Vagina (tissue), 2 donors: ENCODE results near the gene CLDN7.

Source experiments
- POLR2AphosphoS5 ChIP-seq, 2 donors: sonication (generic); formaldehyde crosslinking; IDR thresholded peaks; one replicate each; pipeline ENCODE4 v1.9.0; 2017; ENCODE audit warnings: antibody characterized with exemption in 2 of 2, mild to moderate bottlenecking in 2 of 2, low read depth in 1 of 2; ENCODE audit not compliant: insufficient read depth in 1 of 2
- TF ChIP-seq, protein P1 (sequence below), 3 experiments: fragments of 450-650 bp in 2 of 3; fragments of 200-600 bp in 1 of 3; sonication (generic) in 1 of 3; IDR thresholded peaks; one replicate each; pipeline ENCODE4 v1.5.1; 2017 to 2019; ENCODE audit warnings: antibody characterized with exemption in 3 of 3, mild to moderate bottlenecking in 2 of 3, moderate library complexity in 2 of 3

DNA sequence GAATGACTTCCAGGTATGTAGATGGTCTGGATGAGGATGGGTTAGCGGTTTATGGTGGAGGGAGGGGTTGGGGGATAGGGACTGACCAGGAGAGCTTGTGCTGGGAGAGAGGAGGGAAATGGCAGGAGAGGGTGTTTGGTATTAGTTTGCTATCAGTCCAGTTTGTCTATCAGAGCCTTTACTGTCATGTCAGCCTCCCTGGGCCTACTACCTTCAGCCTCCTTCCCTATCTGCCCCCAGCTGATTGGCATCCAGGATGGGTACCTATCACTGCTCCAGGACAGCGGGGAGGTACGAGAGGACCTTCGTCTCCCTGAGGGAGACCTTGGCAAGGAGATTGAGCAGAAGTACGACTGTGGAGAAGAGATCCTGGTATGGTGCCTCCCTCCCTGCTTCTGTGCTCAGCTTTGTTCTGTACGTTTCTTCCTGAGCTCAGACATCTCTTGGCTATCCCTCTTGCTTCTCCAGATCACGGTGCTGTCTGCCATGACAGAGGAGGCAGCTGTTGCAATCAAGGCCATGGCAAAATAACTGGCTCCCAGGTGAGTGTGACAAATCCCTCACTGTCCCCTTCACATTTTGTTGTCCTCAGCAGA is 48.9 kb upstream of the CLDN7 start:
- TF ChIP-seq, protein P1, sequence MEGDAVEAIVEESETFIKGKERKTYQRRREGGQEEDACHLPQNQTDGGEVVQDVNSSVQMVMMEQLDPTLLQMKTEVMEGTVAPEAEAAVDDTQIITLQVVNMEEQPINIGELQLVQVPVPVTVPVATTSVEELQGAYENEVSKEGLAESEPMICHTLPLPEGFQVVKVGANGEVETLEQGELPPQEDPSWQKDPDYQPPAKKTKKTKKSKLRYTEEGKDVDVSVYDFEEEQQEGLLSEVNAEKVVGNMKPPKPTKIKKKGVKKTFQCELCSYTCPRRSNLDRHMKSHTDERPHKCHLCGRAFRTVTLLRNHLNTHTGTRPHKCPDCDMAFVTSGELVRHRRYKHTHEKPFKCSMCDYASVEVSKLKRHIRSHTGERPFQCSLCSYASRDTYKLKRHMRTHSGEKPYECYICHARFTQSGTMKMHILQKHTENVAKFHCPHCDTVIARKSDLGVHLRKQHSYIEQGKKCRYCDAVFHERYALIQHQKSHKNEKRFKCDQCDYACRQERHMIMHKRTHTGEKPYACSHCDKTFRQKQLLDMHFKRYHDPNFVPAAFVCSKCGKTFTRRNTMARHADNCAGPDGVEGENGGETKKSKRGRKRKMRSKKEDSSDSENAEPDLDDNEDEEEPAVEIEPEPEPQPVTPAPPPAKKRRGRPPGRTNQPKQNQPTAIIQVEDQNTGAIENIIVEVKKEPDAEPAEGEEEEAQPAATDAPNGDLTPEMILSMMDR (IDR thresholded peaks at IDR 0.05): no peak
- no peak for TF ChIP-seq POLR2AphosphoS5 (IDR thresholded peaks at IDR 0.05; ENCODE audit: insufficient read depth in 1 of 2, low read depth in 1 of 2)
